Measurements from ENCODE around the gene ISG20.

GRCh38 chr15:88651136-88651732, 12.4 kb downstream of the ISG20 start:
- no peak for TF ChIP-seq CTCF (IDR thresholded peaks at IDR 0.05)
- TF ChIP-seq EZH2 (IDR thresholded peaks at IDR 0.05; ENCODE audit: borderline replicate concordance, insufficient read depth, low read depth, low read length, poor library complexity, severe bottlenecking): no peak

All from B cell (primary cell).